ENCODE data around the gene TENM3.

The TENM3 gene

DNA sequence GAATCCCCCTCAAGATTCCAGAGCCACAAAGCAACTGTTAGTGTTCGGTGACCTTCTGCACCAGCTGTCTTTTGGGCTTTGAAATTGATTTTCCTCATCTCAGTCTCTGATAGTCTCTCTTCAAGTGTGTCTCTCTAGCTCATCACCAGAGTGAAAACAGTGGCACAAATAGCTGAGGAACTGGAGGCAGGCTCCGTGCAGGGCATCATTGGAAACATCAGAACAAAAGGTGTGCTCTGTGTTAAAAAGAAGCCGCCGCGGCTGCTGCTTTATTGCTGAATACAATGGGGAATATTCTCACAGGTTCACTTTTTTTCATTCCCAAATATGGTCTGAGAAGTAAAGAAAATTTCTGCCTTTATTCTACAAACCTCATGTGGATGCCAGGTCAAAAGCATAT is 376.5 kb downstream of the TENM3 start:
- DNase-seq (ENCODE audit: low read depth, low spot score): no peak

DNA sequence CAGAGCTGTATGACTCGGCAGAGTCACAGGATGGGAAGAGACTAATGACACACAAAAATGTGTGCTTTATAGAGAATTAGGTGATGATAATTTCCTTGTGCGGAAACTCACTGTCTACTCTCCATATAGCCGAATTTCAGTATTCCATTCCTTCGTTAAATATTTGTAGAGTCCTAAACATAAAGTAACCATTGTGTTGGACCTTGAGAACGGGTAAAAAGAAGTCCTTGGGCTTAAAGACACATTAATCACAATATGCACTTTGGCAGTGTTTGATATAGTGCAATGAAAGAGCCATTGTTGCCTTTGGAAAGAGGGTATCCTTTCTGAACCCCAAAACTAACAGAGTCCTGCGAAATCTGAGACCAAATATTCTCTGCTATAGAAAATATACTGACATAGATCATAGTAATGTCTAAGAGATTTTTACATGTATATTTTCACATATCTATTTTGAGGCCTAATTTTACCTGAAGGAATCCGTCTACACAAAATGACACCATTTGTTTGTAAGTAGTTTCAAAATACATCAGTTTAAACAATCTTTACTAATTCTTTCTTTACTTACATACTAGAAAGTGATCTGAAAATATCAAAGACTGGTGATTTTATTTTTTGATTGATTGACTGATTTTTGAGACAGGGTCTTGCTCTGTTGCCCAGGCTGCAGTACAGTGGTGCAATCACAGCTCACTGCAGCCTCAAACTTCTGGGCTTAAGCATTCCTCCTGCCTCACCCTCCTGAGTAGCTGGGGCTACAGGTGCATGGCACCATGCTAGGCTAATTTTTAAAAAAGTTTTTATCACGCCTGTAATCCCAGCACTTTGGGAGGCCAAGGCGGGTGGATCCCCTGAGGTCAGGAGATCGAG is 377.1 kb downstream of the TENM3 start:
- DNase-seq (ENCODE audit: low read depth, low spot score): no peak

DNA sequence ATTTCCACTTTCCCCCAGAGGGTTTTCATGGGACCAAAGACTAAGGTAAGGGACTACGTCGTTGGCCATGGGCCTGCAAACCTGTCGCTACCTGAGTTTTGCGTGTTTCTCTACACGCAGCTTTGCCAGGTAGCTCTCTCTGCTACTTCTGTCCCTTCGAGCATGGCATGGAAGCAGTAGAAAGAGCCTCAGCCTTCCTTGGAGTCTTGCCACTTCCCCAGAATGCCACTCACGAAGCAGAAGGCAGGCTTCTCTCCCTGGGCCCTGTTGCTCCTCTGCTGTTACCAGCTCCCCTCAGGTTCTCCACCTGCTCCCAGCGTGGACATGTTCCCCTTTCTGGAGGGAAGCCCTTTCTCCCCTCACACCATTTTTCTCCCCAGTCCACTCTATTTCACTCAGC is 381.1 kb downstream of the TENM3 start:
- DNase-seq (ENCODE audit: low read depth, low spot score): no peak

DNA sequence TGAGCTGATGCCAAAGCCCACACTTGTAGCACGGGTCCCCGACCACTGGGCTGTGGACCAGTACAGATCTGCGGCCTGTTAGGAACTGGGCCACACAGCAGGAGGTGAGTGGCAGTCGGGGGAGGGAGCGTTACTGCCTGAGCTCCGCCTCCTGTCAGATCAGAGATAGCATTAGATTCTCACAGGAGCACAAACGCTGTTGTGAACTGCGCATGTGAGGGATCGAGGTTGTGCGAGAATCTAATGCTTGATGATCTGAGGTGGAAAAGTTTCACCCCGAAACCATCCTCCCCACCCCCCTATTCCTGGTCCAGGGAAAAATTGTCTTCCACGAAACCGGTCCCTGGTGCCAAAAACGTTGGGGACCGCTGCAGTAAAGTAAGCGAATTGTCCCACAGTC is 382.0 kb downstream of the TENM3 start:
- DNase-seq (ENCODE audit: low read depth, low spot score): no peak

DNA sequence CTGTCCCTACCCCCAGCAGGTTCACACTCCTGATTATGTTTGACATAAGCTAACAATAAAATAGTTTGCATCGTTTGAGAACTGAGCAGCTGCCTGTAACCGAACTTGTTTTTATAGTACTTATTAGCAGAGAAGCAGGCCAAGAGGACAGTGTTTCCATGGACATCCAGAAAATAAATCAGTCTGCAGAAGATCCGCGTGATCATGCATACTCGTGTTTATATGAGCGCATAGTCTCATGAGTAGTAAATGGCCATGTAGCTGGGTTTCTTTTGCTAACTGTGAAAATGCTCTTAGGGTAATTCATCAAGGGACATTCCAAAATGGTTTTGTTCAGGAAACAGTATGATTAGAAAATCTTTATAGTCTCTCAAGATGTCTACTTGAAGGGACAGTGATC is 384.8 kb downstream of the TENM3 start:
- DNase-seq (ENCODE audit: low read depth, low spot score): no peak

DNA sequence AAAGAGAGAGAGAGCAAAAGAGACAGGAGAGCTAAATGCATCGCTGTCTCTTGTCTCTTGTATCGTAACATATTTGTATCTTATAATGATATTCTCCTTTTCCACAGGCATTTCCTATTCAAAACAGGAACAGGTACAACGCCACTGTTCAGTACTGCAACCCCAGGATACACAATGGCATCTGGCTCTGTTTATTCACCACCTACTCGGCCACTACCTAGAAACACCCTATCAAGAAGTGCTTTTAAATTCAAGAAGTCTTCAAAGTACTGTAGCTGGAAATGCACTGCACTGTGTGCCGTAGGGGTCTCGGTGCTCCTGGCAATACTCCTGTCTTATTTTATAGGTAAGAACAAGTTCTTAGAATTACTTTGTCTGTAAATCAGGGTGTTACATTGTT is 385.3 kb downstream of the TENM3 start:
- DNase-seq (ENCODE audit: low read depth, low spot score): no peak

DNA sequence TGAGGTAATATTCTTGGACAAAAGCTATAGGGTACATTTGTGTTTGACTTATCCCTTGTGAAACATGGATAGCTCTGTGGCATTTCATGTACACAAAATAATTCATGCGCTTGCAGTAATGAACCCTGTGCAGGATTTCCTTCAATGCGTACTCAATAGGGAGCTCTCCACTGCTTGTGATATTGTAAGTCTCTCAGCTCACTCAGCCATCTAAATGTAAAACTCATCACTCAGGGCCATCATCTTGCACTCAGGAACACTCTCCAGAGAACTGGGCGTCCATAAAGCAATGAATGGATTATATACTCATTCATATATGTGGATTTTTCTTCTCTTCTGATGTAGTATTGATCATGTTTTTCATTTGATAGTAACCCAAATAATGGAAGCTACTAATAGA is 385.9 kb downstream of the TENM3 start:
- DNase-seq (ENCODE audit: low read depth, low spot score): no peak

DNA sequence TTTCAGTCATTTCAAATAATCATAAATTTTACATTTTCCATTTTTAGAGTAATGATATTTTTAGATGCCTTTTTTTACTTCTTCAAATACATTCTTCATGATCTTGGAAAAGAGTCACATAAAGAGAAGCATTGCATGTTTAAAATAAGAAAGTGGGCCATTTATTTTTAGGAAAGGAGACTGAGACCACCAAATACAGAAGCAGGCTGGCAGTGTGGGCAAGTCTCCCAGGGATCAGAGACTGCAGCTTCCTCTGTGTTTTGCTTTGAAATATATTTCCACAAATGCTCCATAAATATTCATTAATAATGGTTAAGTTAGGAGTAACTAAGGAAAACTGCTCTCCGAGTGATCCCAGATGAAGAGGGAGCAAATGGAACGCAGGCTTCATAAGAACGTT is 397.3 kb downstream of the TENM3 start:
- DNase-seq (ENCODE audit: low read depth, low spot score): no peak

DNA sequence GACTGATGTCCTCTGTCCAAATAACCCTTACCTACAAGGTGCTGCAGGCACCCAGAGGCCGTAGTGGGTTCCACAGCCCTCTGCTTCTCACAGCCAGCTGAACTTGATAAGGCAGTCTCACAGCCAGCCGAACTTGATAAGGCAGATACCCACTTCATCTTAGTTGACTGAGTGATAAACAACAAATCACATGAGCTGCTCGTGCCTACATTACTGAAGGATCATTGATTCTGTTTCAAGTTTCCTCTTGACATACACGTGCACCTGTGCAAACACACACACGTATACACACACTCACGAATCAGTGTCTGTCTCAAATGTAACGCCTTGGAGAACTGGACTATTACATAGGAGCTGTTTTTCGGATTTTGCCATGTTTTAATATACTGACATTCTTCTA is 397.7 kb downstream of the TENM3 start:
- DNase-seq (ENCODE audit: low read depth, low spot score): no peak

DNA sequence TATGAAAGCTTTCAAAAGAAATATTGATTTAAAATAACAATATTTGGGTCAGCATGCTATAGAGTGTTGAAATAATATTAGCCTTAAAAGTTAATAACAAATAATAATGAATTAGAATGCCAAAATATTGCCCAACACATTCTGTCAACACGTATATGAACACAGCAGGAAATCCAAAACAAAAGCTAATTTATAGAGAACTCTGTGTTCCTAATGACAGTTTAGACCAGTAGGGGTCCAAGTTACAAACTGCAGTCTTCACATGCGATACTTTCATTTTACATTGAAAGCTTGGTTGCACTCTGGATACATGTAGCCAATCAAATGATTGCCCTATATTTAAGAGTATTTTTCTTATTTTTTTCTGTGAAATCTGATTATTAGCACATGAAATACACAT is 399.6 kb downstream of the TENM3 start:
- DNase-seq (ENCODE audit: low read depth, low spot score): no peak

DNA sequence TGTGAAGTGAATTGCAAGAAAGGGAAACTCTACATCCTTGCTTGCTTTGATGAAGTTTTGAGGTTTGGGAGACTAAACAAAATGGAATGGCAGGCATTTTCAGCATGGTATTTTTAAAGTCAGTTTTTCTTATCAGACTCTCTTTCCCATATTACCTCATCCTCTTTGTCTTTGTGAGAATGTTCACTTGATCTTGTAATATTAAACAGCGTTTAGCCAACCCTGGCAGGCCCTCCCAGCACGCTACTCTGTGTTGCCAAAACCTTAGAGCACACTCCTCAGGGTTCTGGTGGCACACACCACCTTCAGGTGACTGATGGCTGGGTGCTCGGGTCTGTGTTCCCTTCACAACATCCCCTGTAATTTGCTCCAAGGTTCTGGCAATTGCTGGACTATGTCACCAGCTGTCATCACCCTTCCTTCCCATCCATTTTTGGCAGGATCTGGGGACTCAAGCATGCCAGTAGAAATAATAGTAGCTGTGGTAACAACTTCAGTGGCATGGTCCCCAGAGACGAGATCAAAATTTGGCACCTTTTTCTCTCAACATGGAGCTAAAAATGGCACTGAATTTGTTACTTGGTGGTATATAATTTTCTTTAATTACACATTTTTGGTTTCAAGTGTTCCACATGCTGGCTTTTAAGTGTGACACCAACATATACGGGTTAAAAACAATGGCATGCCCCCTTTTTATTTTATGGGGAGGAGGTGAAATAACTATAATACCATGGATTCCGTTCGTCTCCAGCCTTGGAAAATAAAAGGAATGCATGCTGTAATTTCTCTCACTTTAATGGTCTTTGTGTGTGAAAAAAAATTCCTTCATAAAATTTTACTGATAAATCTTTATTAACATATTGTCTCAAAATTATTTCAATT is 400.8 kb downstream of the TENM3 start:
- no peak for DNase-seq (ENCODE audit: low read depth, low spot score)

DNA sequence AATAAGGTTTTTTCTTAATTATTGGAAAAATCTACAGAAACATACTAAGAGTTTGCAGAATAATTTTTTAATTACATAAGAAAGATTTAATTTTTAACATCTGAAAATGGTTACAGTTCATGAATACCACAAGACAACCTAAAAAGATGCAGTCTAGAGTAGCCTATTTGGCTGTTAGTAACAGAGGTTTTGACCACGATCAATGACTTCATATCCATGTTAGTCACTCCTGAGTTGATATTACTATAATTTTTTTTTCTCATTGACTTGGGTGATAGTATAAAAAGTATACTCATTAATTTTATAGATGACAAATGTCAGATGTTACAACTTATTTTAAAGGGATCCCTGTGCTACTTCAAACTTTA is 401.5 kb downstream of the TENM3 start:
- DNase-seq (ENCODE audit: low read depth, low spot score): no peak

DNA sequence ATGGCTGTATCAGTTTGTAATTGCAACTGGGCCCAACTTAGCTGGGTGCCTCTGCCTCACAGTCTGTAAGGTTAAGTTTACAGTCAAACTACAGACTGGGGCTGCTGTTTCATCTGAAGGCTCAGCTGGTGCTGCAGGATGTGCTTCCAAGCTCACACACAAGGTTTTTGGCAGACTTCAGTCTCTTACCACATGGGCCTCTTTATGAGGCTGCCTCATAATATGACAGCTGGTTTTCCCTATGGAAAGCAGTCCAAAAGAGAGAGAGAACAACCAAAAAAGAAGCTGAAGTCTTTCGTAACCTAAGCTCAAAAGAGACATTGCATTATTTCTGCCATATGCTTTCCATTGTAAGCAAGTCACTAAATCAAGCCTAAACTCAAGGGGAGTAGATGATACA is 402.3 kb downstream of the TENM3 start:
- no peak for DNase-seq (ENCODE audit: low read depth, low spot score)

DNA sequence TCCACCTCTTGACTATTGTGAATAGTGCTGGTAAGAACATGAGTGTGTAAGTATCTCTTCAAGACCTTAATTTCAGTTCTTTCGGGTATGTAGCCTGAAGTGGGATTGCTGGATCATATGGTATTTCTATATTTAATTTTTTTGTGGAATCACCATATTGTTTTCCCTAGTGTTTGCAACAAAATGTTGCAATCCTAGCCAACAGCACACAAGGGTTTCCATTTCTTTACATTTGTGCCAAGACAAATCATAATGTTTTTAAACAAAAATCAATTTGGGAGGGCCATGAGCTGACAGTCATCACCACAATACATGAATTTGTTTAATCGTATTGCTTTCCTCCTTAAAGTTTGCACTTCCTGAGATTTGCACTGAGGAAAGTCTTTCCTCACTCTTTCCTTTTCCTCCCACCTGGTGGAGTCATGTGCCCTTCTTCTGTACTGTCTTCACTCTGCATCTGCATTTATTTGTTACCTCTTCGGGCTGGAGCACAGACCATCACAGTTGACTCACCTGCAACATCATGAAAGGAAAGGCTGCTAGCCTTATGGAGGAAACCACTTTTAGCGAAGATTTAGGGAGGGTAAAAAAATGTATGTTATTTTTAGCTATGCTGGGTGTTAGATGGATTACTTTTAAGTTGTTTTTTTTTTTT is 404.6 kb downstream of the TENM3 start:
- DNase-seq (ENCODE audit: low read depth, low spot score): no peak

DNA sequence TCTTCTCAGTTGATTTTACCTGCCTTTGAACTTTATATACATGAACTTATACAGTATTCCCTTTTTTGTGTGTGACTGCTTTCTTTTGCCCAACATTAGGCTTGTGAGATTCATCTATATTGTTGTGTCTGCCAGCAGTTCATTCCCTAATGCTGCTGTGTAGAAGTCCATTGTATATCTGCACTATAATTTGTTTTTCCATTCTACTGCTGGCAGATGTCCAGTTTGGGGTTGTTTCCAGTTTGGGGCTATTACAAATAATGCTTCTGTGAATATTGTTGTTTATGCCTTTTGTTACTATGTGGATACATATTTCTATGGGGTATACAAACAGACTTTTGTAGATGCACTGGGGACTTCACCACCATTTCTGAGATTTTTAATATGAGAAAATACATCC is 405.6 kb downstream of the TENM3 start:
- DNase-seq (ENCODE audit: low read depth, low spot score): no peak

DNA sequence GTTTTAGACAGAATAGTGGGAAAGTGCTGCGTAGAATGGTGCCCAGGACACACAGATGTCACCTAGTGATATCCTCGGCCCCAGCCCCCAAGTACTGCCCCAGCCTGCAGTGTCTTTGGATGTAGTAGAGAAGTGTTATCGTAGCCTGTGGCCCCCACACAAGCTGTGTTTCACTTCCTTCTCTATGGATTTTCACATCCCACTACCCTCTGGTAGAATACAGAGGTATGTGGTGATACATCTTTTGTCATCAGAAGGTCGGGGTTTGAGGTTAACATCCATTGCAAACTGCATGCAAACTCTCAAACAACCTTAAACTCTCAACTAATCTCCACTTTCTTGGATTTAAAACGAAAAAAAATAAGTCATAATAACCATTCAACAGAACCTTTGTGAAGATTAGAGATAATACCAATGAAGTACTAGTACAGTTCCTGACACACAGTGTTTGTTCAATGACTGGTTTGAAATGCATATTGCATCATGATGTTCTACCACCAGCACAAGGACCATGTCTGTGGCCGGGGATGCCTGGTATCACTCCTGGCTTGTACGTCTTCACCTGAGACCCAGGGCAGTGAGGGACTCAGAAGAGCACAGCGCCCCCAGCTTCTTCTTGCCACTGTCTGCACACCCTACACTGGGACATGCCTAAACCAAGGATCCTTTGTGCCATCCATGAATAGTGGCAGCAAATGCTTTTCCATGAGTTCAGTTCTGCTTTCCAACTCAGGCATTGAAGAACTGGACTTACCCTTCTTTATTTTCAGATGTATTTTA is 406.7 kb downstream of the TENM3 start:
- no peak for DNase-seq (ENCODE audit: low read depth, low spot score)

DNA sequence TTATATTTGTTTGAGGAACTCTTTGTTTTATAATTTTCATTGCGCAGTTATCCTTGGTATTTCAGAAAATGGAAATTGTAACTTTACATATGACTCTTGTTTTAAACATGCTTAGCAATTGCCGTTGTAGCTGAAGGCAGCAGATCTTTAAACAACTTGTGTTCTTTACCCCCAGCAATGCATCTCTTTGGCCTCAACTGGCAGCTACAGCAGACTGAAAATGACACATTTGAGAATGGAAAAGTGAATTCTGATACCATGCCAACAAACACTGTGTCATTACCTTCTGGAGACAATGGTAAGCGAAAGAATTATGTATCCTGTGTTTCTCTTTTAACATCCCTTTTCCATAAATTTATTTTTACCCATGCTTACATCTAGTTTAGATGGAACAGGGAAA is 410.4 kb downstream of the TENM3 start:
- DNase-seq (ENCODE audit: low read depth, low spot score): no peak

DNA sequence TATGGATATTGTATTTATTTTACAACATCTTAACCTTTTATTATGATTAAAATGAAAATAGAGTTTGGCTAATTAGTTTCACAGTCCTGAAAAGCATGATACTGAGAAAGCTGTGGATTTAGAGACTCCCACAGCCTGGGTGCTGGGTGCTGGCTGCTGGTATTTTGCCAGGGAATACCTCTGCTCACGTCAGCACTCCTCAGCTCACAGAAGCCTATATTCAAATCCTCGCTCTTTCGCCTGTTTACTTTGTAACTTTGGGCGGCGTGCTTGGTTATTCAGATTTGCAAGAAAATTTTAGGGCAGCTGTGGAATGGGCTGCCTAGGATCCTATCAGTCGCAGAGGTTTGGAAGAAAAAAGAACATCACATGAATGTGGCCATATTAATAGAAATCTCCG is 412.1 kb downstream of the TENM3 start:
- no peak for DNase-seq (ENCODE audit: low read depth, low spot score)

DNA sequence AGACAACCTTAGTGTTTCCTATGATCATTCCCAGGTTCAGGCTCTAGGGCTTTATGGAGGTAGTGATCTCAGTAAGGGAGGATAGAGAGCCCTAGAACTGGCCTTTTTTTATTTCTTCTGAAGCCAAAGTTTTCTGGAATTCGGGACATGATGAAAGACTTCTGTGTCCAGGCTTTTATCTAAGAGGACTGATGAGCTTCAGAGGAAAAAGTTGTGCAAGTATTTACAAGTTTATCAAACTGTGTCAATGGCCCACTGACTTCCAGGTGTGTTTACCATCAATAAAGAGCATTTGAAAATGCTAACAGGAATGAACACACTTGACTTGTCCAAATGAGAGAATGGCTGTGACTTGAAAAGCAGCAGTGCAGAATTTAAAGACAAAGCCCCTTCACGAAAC is 419.3 kb downstream of the TENM3 start:
- DNase-seq (ENCODE audit: low read depth, low spot score): no peak

DNA sequence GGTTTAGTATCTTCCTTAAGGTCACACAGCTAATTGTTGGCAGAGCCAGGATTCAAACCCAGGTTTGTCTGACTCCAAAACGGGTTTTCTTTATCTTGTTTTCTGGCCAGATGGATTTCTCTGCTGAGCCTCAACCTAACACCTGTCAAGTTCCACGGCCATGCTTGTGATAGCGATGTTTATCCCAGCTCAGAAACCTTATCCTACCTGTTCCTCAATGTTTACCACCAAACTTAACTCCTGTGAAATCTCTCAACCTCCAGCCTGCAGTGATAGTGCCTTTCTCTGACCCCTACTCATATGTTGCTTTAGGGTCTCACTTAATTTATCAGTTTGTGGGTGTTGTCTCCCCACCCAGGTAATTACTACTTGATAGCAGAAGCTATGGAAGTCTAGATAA is 428.0 kb downstream of the TENM3 start:
- no peak for DNase-seq (ENCODE audit: low read depth, low spot score)

DNA sequence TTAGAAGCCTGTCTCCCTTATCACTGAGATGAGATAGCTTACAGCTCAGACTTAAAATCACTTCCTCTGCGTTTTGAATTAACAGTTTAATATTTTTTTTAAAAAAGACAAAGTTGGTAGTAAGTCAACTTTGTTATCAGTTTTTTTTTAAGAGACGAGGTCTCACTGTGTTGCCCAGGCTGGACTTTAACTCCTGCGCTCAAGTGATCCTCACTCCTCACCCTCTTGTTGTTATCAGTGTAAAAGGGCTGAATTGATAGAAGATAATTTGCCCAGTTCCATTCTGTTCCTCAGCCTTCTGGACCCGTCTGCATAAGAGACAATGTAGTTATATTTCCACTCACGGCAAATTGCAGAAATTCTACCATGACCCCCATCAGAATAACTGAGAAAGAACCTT is 428.5 kb downstream of the TENM3 start:
- DNase-seq (ENCODE audit: low read depth, low spot score): no peak

DNA sequence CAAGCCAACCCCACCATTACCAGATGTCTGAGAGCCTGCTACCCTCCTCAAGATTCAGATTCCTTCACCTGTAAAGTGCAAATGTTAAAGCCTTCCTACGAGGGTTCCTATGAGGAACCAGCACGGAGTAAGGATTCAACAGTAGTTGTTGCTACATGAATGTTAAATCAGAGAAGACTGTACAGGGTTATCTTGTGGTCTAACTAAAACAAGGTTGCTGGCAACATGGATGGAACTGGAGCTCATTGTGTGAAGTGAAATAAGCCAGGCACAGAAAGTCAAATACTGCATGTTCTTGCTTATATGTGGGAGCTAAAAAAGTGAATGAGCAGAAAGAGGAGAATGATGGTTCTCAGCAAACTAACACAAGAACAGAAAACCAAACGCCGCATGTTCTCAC is 435.4 kb downstream of the TENM3 start:
- no peak for DNase-seq (ENCODE audit: low read depth, low spot score)
